ENCODE data around the gene ESRP2. TPM values are rescaled to one million over a fixed set of nuclear protein-coding genes. Genes with fewer than 3 reads are reported as not detected.

The ESRP2 gene
- total RNA-seq, 1 experiment from 2014 or later, result 0.24 TPM

- DNase-seq, result no peak
- H3K4me1 ChIP-seq, result no peaks in the 10 kb centered on the region
- H3K9me3 ChIP-seq (replicated peaks), result no peaks in the 10 kb centered on the region
- no peaks in the 10 kb centered on the region for H3K27me3 ChIP-seq
- H3K36me3 ChIP-seq, result no peaks in the 10 kb centered on the region
- H3K4me3 ChIP-seq, result no peak overlapping the region
- no peak overlapping the region for H3K27ac ChIP-seq
These were observed 15.9 kb upstream of the ESRP2 start for GRCh38 chr16:68251832-68252231.

GRCh38 chr16:68250951-68251350, 15.0 kb upstream of the ESRP2 start:
- H3K27ac ChIP-seq, result no peak overlapping the region
- no peak for DNase-seq
- no peak overlapping the region for H3K4me3 ChIP-seq
- H3K27me3 ChIP-seq, result no peaks in the 10 kb centered on the region
- no peaks in the 10 kb centered on the region for H3K9me3 ChIP-seq (replicated peaks)
- no peaks in the 10 kb centered on the region for H3K36me3 ChIP-seq
- H3K4me1 ChIP-seq, result no peaks in the 10 kb centered on the region

GRCh38 chr16:68249371-68249770, 13.4 kb upstream of the ESRP2 start:
- Histone ChIP-seq H3K36me3 (no peaks in the 10 kb centered on the region), H3K27ac (no peak overlapping the region), H3K27me3 (no peaks in the 10 kb centered on the region), H3K4me1 (no peaks in the 10 kb centered on the region), H3K9me3 (replicated peaks) (no peaks in the 10 kb centered on the region), H3K4me3 (no peak overlapping the region)
- no peak for DNase-seq

- Histone ChIP-seq H3K27me3 (no peaks in the 10 kb centered on the region), H3K4me1 (no peaks in the 10 kb centered on the region), H3K27ac (no peak overlapping the region), H3K9me3 (replicated peaks) (no peaks in the 10 kb centered on the region), H3K4me3 (no peak overlapping the region), H3K36me3 (no peaks in the 10 kb centered on the region)
- no peak for DNase-seq
These were observed 12.0 kb upstream of the ESRP2 start for GRCh38 chr16:68247932-68248331.

GRCh38 chr16:68247400-68247799, 11.5 kb upstream of the ESRP2 start:
- H3K4me1 ChIP-seq, result no peaks in the 10 kb centered on the region
- H3K4me3 ChIP-seq, result no peak overlapping the region
- H3K27ac ChIP-seq, result no peak overlapping the region
- H3K27me3 ChIP-seq, result no peaks in the 10 kb centered on the region
- H3K9me3 ChIP-seq (replicated peaks), result no peaks in the 10 kb centered on the region
- H3K36me3 ChIP-seq, result no peaks in the 10 kb centered on the region
- DNase-seq, result no peak

- no peak for DNase-seq
These were observed 10.7 kb upstream of the ESRP2 start for GRCh38 chr16:68246666-68247065.

GRCh38 chr16:68246121-68246520, 10.2 kb upstream of the ESRP2 start:
- no peak overlapping the region; the same call in 1 of the 2 replicates for H3K4me3 ChIP-seq
- H3K27me3 ChIP-seq, result no peaks in the 10 kb centered on the region
- H3K4me1 ChIP-seq, result no peaks in the 10 kb centered on the region
- no peak overlapping the region for H3K27ac ChIP-seq
- H3K9me3 ChIP-seq (replicated peaks), result no peaks in the 10 kb centered on the region
- H3K36me3 ChIP-seq, result no peaks in the 10 kb centered on the region
- no peak for DNase-seq

More at GRCh38 chr16:68246666-68247065, 10.7 kb upstream of the ESRP2 start:
- H3K27ac ChIP-seq, result no peak overlapping the region
- H3K4me3 ChIP-seq, result no peak overlapping the region
- no peaks in the 10 kb centered on the region for H3K27me3 ChIP-seq
- H3K9me3 ChIP-seq (replicated peaks), result no peaks in the 10 kb centered on the region
- H3K36me3 ChIP-seq, result no peaks in the 10 kb centered on the region
- H3K4me1 ChIP-seq, result no peaks in the 10 kb centered on the region

- Histone ChIP-seq H3K4me1 (no peaks in the 10 kb centered on the region), H3K27me3 (no peaks in the 10 kb centered on the region), H3K9me3 (replicated peaks) (no peaks in the 10 kb centered on the region), H3K36me3 (no peaks in the 10 kb centered on the region), H3K27ac (0 out of 2 replicates have a peak within 1 kb of the TSS, but pooled peaks have one; percentile 3), H3K4me3 (peak within 1 kb of the TSS; percentile 71)
- peak; percentile 87 to 91 for DNase-seq
These were observed 9.3 kb upstream of the ESRP2 start, which contains the start of gene PLA2G15 for GRCh38 chr16:68244903-68245853. Gene PLA2G15 (plus strand): TSS chr16:68245373. CDS start chr16:68245427, 54 bp downstream.

- no peak for DNase-seq
- H3K4me3 ChIP-seq, result peak overlapping the region; percentile 71
- no peaks in the 10 kb centered on the region for H3K27me3 ChIP-seq
- no peaks in the 10 kb centered on the region for H3K9me3 ChIP-seq (replicated peaks)
- H3K27ac ChIP-seq, result no peak overlapping the region
- H3K4me1 ChIP-seq, result no peaks in the 10 kb centered on the region
- H3K36me3 ChIP-seq, result no peaks in the 10 kb centered on the region
These were observed 8.6 kb upstream of the ESRP2 start for GRCh38 chr16:68244481-68244902.

GRCh38 chr16:68242926-68243858, 7.3 kb upstream of the ESRP2 start:
- DNase-seq, result no peak
- H3K36me3 ChIP-seq, result no peaks in the 10 kb centered on the region
- H3K9me3 ChIP-seq (replicated peaks), result no peaks in the 10 kb centered on the region
- H3K4me1 ChIP-seq, result no peaks in the 10 kb centered on the region
- no peak overlapping the region for H3K4me3 ChIP-seq
- H3K27me3 ChIP-seq, result no peaks in the 10 kb centered on the region
- no peak overlapping the region for H3K27ac ChIP-seq

- no peak overlapping the region for H3K4me3 ChIP-seq
- no peaks in the 10 kb centered on the region for H3K27me3 ChIP-seq
These were observed 6.2 kb upstream of the ESRP2 start for GRCh38 chr16:68242085-68242484.

GRCh38 chr16:68238029-68238345, 2.1 kb upstream of the ESRP2 start:
- no peaks in the 10 kb centered on the region; the same call in 1 of the 2 replicates for H3K36me3 ChIP-seq
- H3K4me3 ChIP-seq, result peak overlapping the region; percentile 63
- H3K27ac ChIP-seq, result peak overlapping the region; percentile 82
- H3K4me1 ChIP-seq, result no peaks in the 10 kb centered on the region
- H3K27me3 ChIP-seq, result no peaks in the 10 kb centered on the region
- H3K9me3 ChIP-seq (replicated peaks), result no peaks in the 10 kb centered on the region
- DNase-seq, result no peak

More at GRCh38 chr16:68242085-68242484, 6.2 kb upstream of the ESRP2 start:
- H3K27ac ChIP-seq, result no peak overlapping the region
- no peak for DNase-seq
- H3K9me3 ChIP-seq (replicated peaks), result no peaks in the 10 kb centered on the region
- no peaks in the 10 kb centered on the region for H3K36me3 ChIP-seq
- H3K4me1 ChIP-seq, result no peaks in the 10 kb centered on the region

- peak overlapping the region; percentile 82 for H3K27ac ChIP-seq
- no peaks in the 10 kb centered on the region for H3K27me3 ChIP-seq
- no peaks in the 10 kb centered on the region for H3K4me1 ChIP-seq
- peak; percentile 95 to 97 for DNase-seq
- H3K4me3 ChIP-seq, result peak overlapping the region; percentile 63
- H3K9me3 ChIP-seq (replicated peaks), result no peaks in the 10 kb centered on the region
- H3K36me3 ChIP-seq, result no peaks in the 10 kb centered on the region; the same call in 1 of the 2 replicates
These were observed 1.5 kb upstream of the ESRP2 start for GRCh38 chr16:68237243-68238028.

GRCh38 chr16:68236826-68237242, 907 bp upstream of the ESRP2 start:
- Histone ChIP-seq H3K27me3 (no peaks in the 10 kb centered on the region), H3K4me1 (no peaks in the 10 kb centered on the region), H3K27ac (peak overlapping the region; percentile 82), H3K9me3 (replicated peaks) (no peaks in the 10 kb centered on the region), H3K4me3 (peak overlapping the region; percentile 63), H3K36me3 (no peaks in the 10 kb centered on the region; the same call in 1 of the 2 replicates)
- no peak for DNase-seq
